Stimulated activated CD4-positive, alpha-beta T cell treated with anti-CD3 and anti-CD28 coated beads, Interleukin-4, amount 100 ng/mL, for 24 hours (primary cell): ENCODE results near the gene ERICH2.
"Not testable (repeated sequence)": the region's sequence is repeated elsewhere in the genome, so short reads cannot be mapped to it uniquely, and the experiment has no call there.

Experiments
- DNase-seq: peaks from one replicate; pipeline ENCODE4 v3.0.0-alpha.2; 2020

The ERICH2 gene

GRCh38 chr2:170770008-170770605 is at the start of gene ERICH2:
TSS of gene ERICH2 (plus strand) at chr2:170770378. CDS start at chr2:170770682, 304 bp downstream.
- peak; percentile 29 for DNase-seq

- no peak for DNase-seq
These were observed 48.5 kb upstream of the ERICH2 start for GRCh38 chr2:170721678-170722077.

- DNase-seq, result no peak
These were observed 47.9 kb upstream of the ERICH2 start for GRCh38 chr2:170722301-170722700.

- no peak for DNase-seq
These were observed 46.7 kb upstream of the ERICH2 start for GRCh38 chr2:170723446-170723958.

GRCh38 chr2:170733798-170734600 is 36.2 kb upstream of the ERICH2 start:
- DNase-seq, result no peak

- DNase-seq, result not testable (repeated sequence)
These were observed 35.6 kb upstream of the ERICH2 start for GRCh38 chr2:170734601-170735000.

- no peak for DNase-seq
These were observed 33.5 kb upstream of the ERICH2 start for GRCh38 chr2:170736628-170737027.

GRCh38 chr2:170737406-170737805 is 32.8 kb upstream of the ERICH2 start:
- DNase-seq, result no peak

GRCh38 chr2:170737821-170738220 is 32.4 kb upstream of the ERICH2 start:
- no peak for DNase-seq

GRCh38 chr2:170739048-170739447 is 31.1 kb upstream of the ERICH2 start:
- DNase-seq, result no peak

- DNase-seq, result no peak
These were observed 30.6 kb upstream of the ERICH2 start for GRCh38 chr2:170739507-170740046.

GRCh38 chr2:170740660-170741059 is 29.5 kb upstream of the ERICH2 start:
- DNase-seq, result no peak

GRCh38 chr2:170742000-170742399 is 28.2 kb upstream of the ERICH2 start:
- DNase-seq, result no peak

GRCh38 chr2:170742896-170743529 is 27.2 kb upstream of the ERICH2 start:
- no peak for DNase-seq

- DNase-seq, result no peak
These were observed 26.5 kb upstream of the ERICH2 start for GRCh38 chr2:170743530-170744239.

- DNase-seq, result no peak
These were observed 25.8 kb upstream of the ERICH2 start for GRCh38 chr2:170744248-170745002.

- DNase-seq, result no peak
These were observed 24.9 kb upstream of the ERICH2 start for GRCh38 chr2:170745305-170745704.

- no peak for DNase-seq
These were observed 22.3 kb upstream of the ERICH2 start for GRCh38 chr2:170747921-170748320.

- not testable (repeated sequence) for DNase-seq
These were observed 18.6 kb upstream of the ERICH2 start for GRCh38 chr2:170751555-170751954.

GRCh38 chr2:170761572-170761971 is 8.6 kb upstream of the ERICH2 start:
- no peak for DNase-seq

GRCh38 chr2:170762760-170763159 is 7.4 kb upstream of the ERICH2 start:
- DNase-seq, result no peak

- no peak for DNase-seq
These were observed 6.9 kb upstream of the ERICH2 start for GRCh38 chr2:170763232-170763631.
